A673 (cell line): Measurements from ENCODE around the gene PDIK1L.

Experiments
- EZH2 ChIP-seq: fragments of 200-600 bp; sonication (generic); IDR thresholded peaks from 2 replicates; pipeline ENCODE4 v1.6.1; 2017; ENCODE audit warnings: borderline replicate concordance, low read depth, mild to moderate bottlenecking, mixed read lengths, antibody characterized with exemption, low read length; ENCODE audit not compliant: poor library complexity, severe bottlenecking
- TF ChIP-seq, protein P1 (sequence below): fragments of 300-800, 200-600 bp; sonication (generic); conservative IDR thresholded peaks from 2 replicates; pipeline ENCODE4 v1.5.1; 2017; ENCODE audit warnings: low read depth, mild to moderate bottlenecking, antibody characterized with exemption, low read length, moderate library complexity, mixed read lengths

DNA sequence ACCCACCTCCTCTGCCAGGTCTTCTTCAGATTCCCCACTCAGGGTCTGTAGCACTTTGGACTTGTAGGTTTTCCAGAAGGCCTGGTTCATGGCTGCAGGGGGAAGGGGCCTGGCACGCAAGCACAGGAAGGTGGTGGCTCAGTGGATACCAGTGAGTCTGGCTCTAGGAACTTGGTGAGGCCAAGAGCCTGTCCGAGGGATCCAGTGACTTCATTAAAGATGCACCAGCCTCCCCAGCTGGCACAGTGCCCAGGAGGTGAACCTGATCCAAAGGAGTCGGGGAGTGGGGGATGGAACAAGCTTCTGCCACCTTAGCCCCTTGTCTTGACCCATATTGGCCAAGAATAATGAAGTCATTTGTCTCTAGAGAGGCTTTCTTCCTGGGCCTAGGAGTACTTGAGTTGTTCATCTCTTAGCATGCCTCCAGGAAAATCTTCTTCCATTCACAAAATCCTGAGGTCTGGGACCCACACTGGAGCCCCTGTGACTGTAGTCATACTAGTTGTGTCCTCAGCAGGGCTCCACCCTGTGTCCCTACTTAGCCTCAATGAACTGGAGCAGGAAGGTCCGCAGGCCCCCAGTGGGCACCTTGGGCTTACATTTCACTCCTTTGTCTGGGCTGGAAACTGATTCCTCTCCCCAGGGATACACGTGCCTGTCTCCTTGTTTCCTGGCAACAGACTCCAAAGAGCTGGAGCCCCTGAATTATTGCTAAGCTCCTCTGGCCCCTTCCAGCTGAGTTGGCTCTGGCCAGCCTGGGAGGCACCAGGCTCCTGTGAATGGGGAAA lies 57.0 kb downstream of the PDIK1L start, which contains the start of gene C1orf232:
- TF ChIP-seq, protein P1, sequence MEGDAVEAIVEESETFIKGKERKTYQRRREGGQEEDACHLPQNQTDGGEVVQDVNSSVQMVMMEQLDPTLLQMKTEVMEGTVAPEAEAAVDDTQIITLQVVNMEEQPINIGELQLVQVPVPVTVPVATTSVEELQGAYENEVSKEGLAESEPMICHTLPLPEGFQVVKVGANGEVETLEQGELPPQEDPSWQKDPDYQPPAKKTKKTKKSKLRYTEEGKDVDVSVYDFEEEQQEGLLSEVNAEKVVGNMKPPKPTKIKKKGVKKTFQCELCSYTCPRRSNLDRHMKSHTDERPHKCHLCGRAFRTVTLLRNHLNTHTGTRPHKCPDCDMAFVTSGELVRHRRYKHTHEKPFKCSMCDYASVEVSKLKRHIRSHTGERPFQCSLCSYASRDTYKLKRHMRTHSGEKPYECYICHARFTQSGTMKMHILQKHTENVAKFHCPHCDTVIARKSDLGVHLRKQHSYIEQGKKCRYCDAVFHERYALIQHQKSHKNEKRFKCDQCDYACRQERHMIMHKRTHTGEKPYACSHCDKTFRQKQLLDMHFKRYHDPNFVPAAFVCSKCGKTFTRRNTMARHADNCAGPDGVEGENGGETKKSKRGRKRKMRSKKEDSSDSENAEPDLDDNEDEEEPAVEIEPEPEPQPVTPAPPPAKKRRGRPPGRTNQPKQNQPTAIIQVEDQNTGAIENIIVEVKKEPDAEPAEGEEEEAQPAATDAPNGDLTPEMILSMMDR = no peak
- no peak for TF ChIP-seq EZH2
